GM12872 (cell line): Measurements from ENCODE around the gene ARMH3.

Experiments
- CTCF ChIP-seq: IDR thresholded peaks from 3 replicates; pipeline ENCODE4 v1.5.1; 2011; ENCODE audit warnings: low read depth, mild to moderate bottlenecking, low read length, moderate library complexity; ENCODE audit not compliant: insufficient read depth

The ARMH3 gene

GRCh38 chr10:101905251-101905650 is 150.7 kb downstream of the ARMH3 start:
- no peak for TF ChIP-seq CTCF

- no peak for TF ChIP-seq CTCF
Observed at GRCh38 chr10:101903827-101904550, 152.0 kb downstream of the ARMH3 start.

GRCh38 chr10:101902820-101903145 is 153.2 kb downstream of the ARMH3 start:
- TF ChIP-seq CTCF = no peak

- TF ChIP-seq CTCF = no peak
Observed at GRCh38 chr10:101902032-101902819, 153.7 kb downstream of the ARMH3 start.

- TF ChIP-seq CTCF = peak; percentile 56; the same call in 2 of the 3 replicates
Observed at GRCh38 chr10:101901340-101901739, 154.6 kb downstream of the ARMH3 start.

GRCh38 chr10:101897633-101898032 is 158.3 kb downstream of the ARMH3 start:
- no peak for TF ChIP-seq CTCF

- TF ChIP-seq CTCF = no peak
Observed at GRCh38 chr10:101896225-101896877, 159.6 kb downstream of the ARMH3 start.
